Measurements from ENCODE around the gene CELSR2. TPM values are rescaled to one million over a fixed set of nuclear protein-coding genes. Genes with fewer than 3 reads are reported as not detected.

Gene CELSR2
- polyA plus RNA-seq, 2 of the 4 experiments (the other 2 are of a cell fraction): 2.5 to 5.9 TPM

GRCh38 chr1:109256085-109256484, 6.7 kb downstream of the CELSR2 start:
- ATAC-seq: no peak

GRCh38 chr1:109256971-109257681, 7.8 kb downstream of the CELSR2 start:
- FAIRE-seq: no peak
- Histone ChIP-seq H3K9me3 (no peaks in the 10 kb centered on the region), H3K27ac (no peak overlapping the region), H3K4me1 (peaks cover 15% of the 10 kb centered on the region), H3K4me2 (no peak overlapping the region), H3K4me3 (no peak overlapping the region)
- POLR2A ChIA-PET: no interaction called here
- no peak for DNase-seq (ENCODE audit: low read depth in 1 of 2, low spot score in 1 of 2)
- TF ChIP-seq ZC3H11A (IDR thresholded peaks at IDR 0.05) (no peak), BCL3 (IDR thresholded peaks at IDR 0.05) (no peak), HOXB13 (CRISPR knock-in tag; IDR thresholded peaks at IDR 0.05; ENCODE audit: low read depth) (no peak), ZFP36 (IDR thresholded peaks at IDR 0.05; ENCODE audit: borderline replicate concordance, partially characterized antibody) (no peak), HDAC2 (IDR thresholded peaks at IDR 0.05) (no peak), ELK1 (IDR thresholded peaks at IDR 0.05; ENCODE audit: low read depth, low read length) (no peak)
- WGBS (ENCODE audit: missing lambda C conversion rate): 83% methylated on average over 5 of the region's 5 CpGs
- CTCF ChIA-PET: interaction anchor here (0.9 to 1.0 kb wide), 2 partner anchors 18 to 142 kb away, joined by 3 to 4 read pairs; no protein-coding TSS in a partner anchor
- no peak for ATAC-seq

More at GRCh38 chr1:109256085-109256484, 6.7 kb downstream of the CELSR2 start:
- DNase-seq (ENCODE audit: low read depth in 1 of 2, low spot score in 1 of 2) (no peak), FAIRE-seq (no peak)
- 73% methylated on average over 7 of the region's 7 CpGs for WGBS (ENCODE audit: missing lambda C conversion rate)
- Histone ChIP-seq H3K4me1 (peaks cover 15% of the 10 kb centered on the region), H3K27ac (no peak overlapping the region), H3K9me3 (no peaks in the 10 kb centered on the region), H3K4me3 (no peak overlapping the region), H3K4me2 (no peak overlapping the region)
- POLR2A ChIA-PET: no interaction called here
- TF ChIP-seq ELK1 (IDR thresholded peaks at IDR 0.05; ENCODE audit: low read depth, low read length) (no peak), NFE2L2 (conservative IDR thresholded peaks at IDR 0.05; ENCODE audit: low read length) (no peak), ZC3H11A (IDR thresholded peaks at IDR 0.05) (no peak), HOXB5 (CRISPR knock-in tag; IDR thresholded peaks at IDR 0.05) (no peak), CHD2 (IDR thresholded peaks at IDR 0.05; ENCODE audit: low read length, partially characterized antibody) (no peak)
- CTCF ChIA-PET: interaction anchor here (1.7 kb wide), 1 partner anchor 276 kb away, joined by 4 read pairs; no protein-coding TSS in a partner anchor

- H3K4me2 ChIP-seq: no peak overlapping the region
Measured at GRCh38 chr1:109257682-109258421, 8.5 kb downstream of the CELSR2 start.

More at GRCh38 chr1:109257682-109258421, 8.5 kb downstream of the CELSR2 start:
- no peak for ATAC-seq
- no peak for FAIRE-seq
- Histone ChIP-seq H3K27ac (no peak overlapping the region), H3K9me3 (no peaks in the 10 kb centered on the region), H3K4me3 (no peak overlapping the region), H3K4me1 (peaks cover 15% of the 10 kb centered on the region)
- no peak for DNase-seq (ENCODE audit: low read depth in 1 of 2, low spot score in 1 of 2)
- TF ChIP-seq FOSB (CRISPR knock-in tag; IDR thresholded peaks at IDR 0.05) (no peak), HOXB13 (CRISPR knock-in tag; IDR thresholded peaks at IDR 0.05; ENCODE audit: low read depth) (no peak), E2F6 (IDR thresholded peaks at IDR 0.05; ENCODE audit: borderline replicate concordance, low read depth) (no peak), EHF (CRISPR knock-in tag; IDR thresholded peaks at IDR 0.05) (no peak), KDM5A (IDR thresholded peaks at IDR 0.05) (no peak), ZSCAN20 (CRISPR knock-in tag; IDR thresholded peaks at IDR 0.05) (no peak), ATOH8 (CRISPR knock-in tag; IDR thresholded peaks at IDR 0.05; ENCODE audit: low read depth) (no peak), USF2 (IDR thresholded peaks at IDR 0.05) (no peak), MAX (IDR thresholded peaks at IDR 0.05) (no peak), HMGXB4 (CRISPR knock-in tag; IDR thresholded peaks at IDR 0.05; ENCODE audit: borderline replicate concordance) (no peak)
- CTCF ChIA-PET: interaction anchor here (0.9 to 1.0 kb wide), 2 partner anchors 18 to 142 kb away, joined by 3 to 4 read pairs; no protein-coding TSS in a partner anchor
- WGBS (ENCODE audit: missing lambda C conversion rate): 77% methylated on average over 12 of the region's 15 CpGs
- POLR2A ChIA-PET: no interaction called here

Data from A549 (cell line).